H1 (cell line): ENCODE results near the gene FFAR2. TPM values are rescaled to one million over a fixed set of nuclear protein-coding genes. Genes with fewer than 3 reads are reported as not detected.

ENCODE experiments used
- CTCF ChIA-PET: fragments of 300-600 bp; sonication (Branson Sonifier 250); formaldehyde crosslinking; loops from one replicate; lab custom pipeline; 2021; ENCODE audit not compliant: partially characterized antibody; lab: Charles Lee
- POLR2A ChIA-PET: fragments of 300-600 bp; sonication (Branson Sonifier 250); formaldehyde crosslinking; loops from one replicate; lab custom pipeline; 2021; ENCODE audit warnings: inconsistent platforms; ENCODE audit not compliant: partially characterized antibody; lab: Charles Lee
- DNase-seq, 2 experiments: peaks; one replicate each; pipeline versions ENCODE4 v3.0.0 to v3.0.0-alpha.2; 2010 to 2022; ENCODE audit warnings: low spot score in 2 of 2, low read depth in 1 of 2, mixed read lengths in 1 of 2
- FAIRE-seq: peaks from 2 replicates; lab custom pipeline; 2011; peaks lifted over from hg19 to GRCh38; lab: Jason Lieb, UNC
- H2AFZ ChIP-seq: 2 replicates; pipeline ENCODE4 v1.8.1; 2012; ENCODE audit warnings: low read length, inconsistent platforms
- H2AK5ac ChIP-seq: 2 replicates; pipeline ENCODE4 v1.6.1; 2013; ENCODE audit warnings: low read depth, low read length
- H2BK120ac ChIP-seq: replicated peaks from 2 replicates; pipeline ENCODE3; 2013; ENCODE audit warnings: low read depth, low read length, inconsistent platforms
- H2BK12ac ChIP-seq: 2 replicates; pipeline ENCODE4 v1.6.1; 2013; ENCODE audit warnings: low read depth, low read length
- H2BK15ac ChIP-seq: 2 replicates; pipeline ENCODE4 v1.6.1; 2013; ENCODE audit warnings: low read length
- H2BK20ac ChIP-seq: 2 replicates; pipeline ENCODE4 v1.6.1; 2013; ENCODE audit warnings: low read length
- H2BK5ac ChIP-seq: 2 replicates; pipeline ENCODE4 v1.6.1; 2013; ENCODE audit warnings: low read depth, low read length
- H3K14ac ChIP-seq: 2 replicates; pipeline ENCODE4 v1.6.1; 2013; ENCODE audit warnings: inconsistent platforms; ENCODE audit not compliant: insufficient read length
- H3K18ac ChIP-seq: 2 replicates; pipeline ENCODE4 v1.6.1; 2013; ENCODE audit warnings: low read length; ENCODE audit errors: extremely low read depth
- H3K23ac ChIP-seq: 2 replicates; pipeline ENCODE4 v1.6.1; 2013; ENCODE audit warnings: inconsistent platforms; ENCODE audit not compliant: insufficient read length
- H3K23me2 ChIP-seq: 2 replicates; pipeline ENCODE4 v1.6.1; 2013; ENCODE audit warnings: low read depth, low read length
- H3K27ac ChIP-seq: 2 replicates; pipeline ENCODE4 v1.6.1; 2011; ENCODE audit warnings: low read depth, low read length, inconsistent platforms
- H3K27me3 ChIP-seq, 4 experiments: replicated peaks in 1 of 4; 1 replicate in 1 of 4; 2 replicates in 3 of 4; pipeline versions ENCODE4 v1.6.1 to v1.8.1; 2011 to 2013; ENCODE audit warnings: low read length in 3 of 4, mild to moderate bottlenecking in 3 of 4, inconsistent platforms in 2 of 4, mixed read lengths in 2 of 4, moderate library complexity in 1 of 4; ENCODE audit not compliant: control insufficient read depth in 3 of 4, insufficient read depth in 3 of 4; ENCODE audit errors: extremely low read depth in 1 of 4
- H3K36me3 ChIP-seq, 4 experiments: 2 replicates each; pipeline versions ENCODE4 v1.6.1 to v1.8.1; 2011 to 2013; ENCODE audit warnings: mild to moderate bottlenecking in 4 of 4, low read length in 3 of 4, moderate library complexity in 2 of 4, control low read depth in 1 of 4, inconsistent platforms in 1 of 4; ENCODE audit not compliant: insufficient read depth in 4 of 4, control insufficient read depth in 2 of 4
- H3K4ac ChIP-seq: replicated peaks from 2 replicates; pipeline ENCODE3; 2013; ENCODE audit warnings: low read length, low read depth, mixed read lengths, inconsistent platforms; ENCODE audit not compliant: insufficient read length
- H3K4me1 ChIP-seq, 4 experiments: replicated peaks in 1 of 4; 1 replicate in 1 of 4; 2 replicates in 3 of 4; pipeline versions ENCODE4 v1.6.1 to v1.8.1; 2011 to 2013; ENCODE audit warnings: low read length in 3 of 4, inconsistent platforms in 2 of 4, mixed read lengths in 1 of 4; ENCODE audit not compliant: insufficient read depth in 4 of 4, control insufficient read depth in 3 of 4
- H3K4me2 ChIP-seq, 2 experiments: 2 replicates each; pipeline versions ENCODE4 v1.6.1 to v1.8.1; 2011 to 2013; ENCODE audit warnings: low read depth in 2 of 2, low read length in 2 of 2, control low read depth in 1 of 2, inconsistent platforms in 1 of 2, mild to moderate bottlenecking in 1 of 2; ENCODE audit not compliant: insufficient read depth in 1 of 2
- H3K4me3 ChIP-seq, 4 experiments: fragments of 200-600, 300-600 bp in 1 of 4; sonication (generic), shearing (Covaris generic), sonication (Bioruptor Twin) in 1 of 4; 2 replicates each; pipeline versions ENCODE4 v1.5.1 to v1.8.1; 2011 to 2016; ENCODE audit warnings: low read length in 4 of 4, low read depth in 3 of 4, control low read depth in 2 of 4, inconsistent platforms in 2 of 4, mild to moderate bottlenecking in 2 of 4, mixed read lengths in 1 of 4, moderate library complexity in 1 of 4; ENCODE audit not compliant: insufficient read depth in 2 of 4; ENCODE audit errors: extremely low read depth in 1 of 4
- H3K56ac ChIP-seq: replicated peaks from 2 replicates; pipeline ENCODE3; 2013; ENCODE audit warnings: low read depth, mild to moderate bottlenecking, mixed read lengths, low read length, inconsistent platforms; ENCODE audit not compliant: insufficient read length
- H3K79me1 ChIP-seq: 2 replicates; pipeline ENCODE4 v1.6.1; 2013; ENCODE audit warnings: low read depth, low read length, control low read depth
- H3K79me2 ChIP-seq, 2 experiments: 2 replicates each; pipeline versions ENCODE4 v1.6.1 to v1.8.1; 2012 to 2013; ENCODE audit warnings: low read length in 2 of 2, mild to moderate bottlenecking in 2 of 2, inconsistent platforms in 1 of 2; ENCODE audit not compliant: insufficient read depth in 2 of 2, control insufficient read depth in 1 of 2
- H3K9ac ChIP-seq, 4 experiments: replicated peaks in 1 of 4; 1 replicate in 1 of 4; 2 replicates in 3 of 4; pipeline versions ENCODE4 v1.6.1 to v1.8.1; 2011 to 2013; ENCODE audit warnings: low read depth in 3 of 4, low read length in 3 of 4, control low read depth in 2 of 4, mild to moderate bottlenecking in 2 of 4, moderate library complexity in 2 of 4, inconsistent platforms in 1 of 4; ENCODE audit errors: extremely low read depth in 1 of 4
- H3K9me3 ChIP-seq, 2 experiments: 2 replicates each; pipeline versions ENCODE4 v1.6.1 to v1.8.1; 2012 to 2013; ENCODE audit warnings: mild to moderate bottlenecking in 2 of 2, moderate library complexity in 2 of 2, control low read depth in 1 of 2, inconsistent platforms in 1 of 2, low read depth in 1 of 2, low read length in 1 of 2, mixed read lengths in 1 of 2; ENCODE audit not compliant: insufficient read depth in 2 of 2
- H4K20me1 ChIP-seq, 2 experiments: replicated peaks in 1 of 2; 2 replicates each; pipeline versions ENCODE3 to v1.8.1; 2011 to 2013; ENCODE audit warnings: inconsistent platforms in 2 of 2, low read length in 2 of 2, mild to moderate bottlenecking in 1 of 2; ENCODE audit not compliant: insufficient read depth in 2 of 2, control insufficient read depth in 1 of 2
- H4K5ac ChIP-seq: 2 replicates; pipeline ENCODE4 v1.6.1; 2013; ENCODE audit warnings: low read length, low read depth, mixed read lengths, inconsistent platforms; ENCODE audit not compliant: insufficient read length
- H4K8ac ChIP-seq: 2 replicates; pipeline ENCODE4 v1.8.0; 2013; ENCODE audit warnings: mild to moderate bottlenecking, moderate library complexity, low read length, inconsistent platforms; ENCODE audit not compliant: insufficient read depth; ENCODE audit errors: extremely low read depth
- H4K91ac ChIP-seq: replicated peaks from 2 replicates; pipeline ENCODE3; 2013; ENCODE audit warnings: low read length, mixed read lengths, inconsistent platforms; ENCODE audit not compliant: insufficient read length
- ATF3 ChIP-seq: IDR thresholded peaks from 2 replicates; pipeline ENCODE4 v1.6.1; 2011; ENCODE audit warnings: low read depth, mild to moderate bottlenecking, low read length; ENCODE audit not compliant: insufficient read depth
- BACH1 ChIP-seq: IDR thresholded peaks from 2 replicates; pipeline ENCODE4 v1.6.1; 2012; ENCODE audit warnings: low read length, improper control_type of control experiment
- BRCA1 ChIP-seq: IDR thresholded peaks from 2 replicates; pipeline ENCODE4 v1.6.1; 2012; ENCODE audit warnings: low read depth, low read length, improper control_type of control experiment
- CBX8 ChIP-seq: fragments of 300-800, 300-1000 bp; sonication (generic); IDR thresholded peaks from 2 replicates; pipeline ENCODE4 v1.7.1; 2016; ENCODE audit warnings: low read depth, low read length, borderline replicate concordance
- CREB1 ChIP-seq: IDR thresholded peaks from 2 replicates; pipeline ENCODE4 v1.6.1; 2012; ENCODE audit warnings: inconsistent platforms
- POLR2A ChIP-seq, 2 experiments: IDR thresholded peaks; 1 replicate in 1 of 2; 2 replicates in 1 of 2; pipeline ENCODE4 v1.6.1; 2011; ENCODE audit warnings: low read depth in 2 of 2, low read length in 2 of 2, mild to moderate bottlenecking in 2 of 2; ENCODE audit errors: control extremely low read depth in 1 of 2
- SIRT6 ChIP-seq: IDR thresholded peaks from one replicate; pipeline ENCODE4 v1.7.1; 2012; ENCODE audit warnings: low read length, inconsistent platforms
- SIX5 ChIP-seq: IDR thresholded peaks from 2 replicates; pipeline ENCODE4 v1.6.1; 2011; ENCODE audit warnings: mild to moderate bottlenecking, low read depth, low read length
- SP4 ChIP-seq: IDR thresholded peaks from 2 replicates; pipeline ENCODE4 v1.6.1; 2012; ENCODE audit warnings: low read length, inconsistent platforms
- SRF ChIP-seq: IDR thresholded peaks from 2 replicates; pipeline ENCODE4 v1.6.1; 2011; ENCODE audit warnings: mild to moderate bottlenecking, low read depth, low read length, moderate library complexity
- TBP ChIP-seq: IDR thresholded peaks from 2 replicates; pipeline ENCODE4 v1.6.1; 2011; ENCODE audit warnings: low read depth, low read length, improper control_type of control experiment
- WGBS, 2 experiments: shearing (Covaris generic) in 1 of 2; methylation state at CpG; one replicate each; pipeline versions ENCODE4 v1.1.6 to v1.1.7; 2013 to 2015; ENCODE audit warnings: low lambda C conversion rate in 2 of 2, mixed read lengths in 2 of 2, inconsistent platforms in 1 of 2, low coverage in 1 of 2, missing lambda C conversion rate in 1 of 2; ENCODE audit not compliant: insufficient replicate concordance in 2 of 2, insufficient coverage in 1 of 2, insufficient read length in 1 of 2; ENCODE audit errors: extremely low coverage in 1 of 2, missing lambda C conversion rate in 1 of 2; 5-methylcytosine and 5-hydroxymethylcytosine counted together
- polyA plus RNA-seq, 7 experiments: library from polyadenylated mRNA; depleted of rRNA in 3 of 7; stranded (reverse) in 5 of 7; unstranded in 2 of 7; fragments of >200 nt in 5 of 7; fragments of 200-250 nt in 2 of 7; gene quantifications; 1 replicate in 5 of 7; 2 replicates in 1 of 7; 4 replicates in 1 of 7; pipeline versions ENCODE4 v1.2.1 to v1.2.3, GENCODE V29; 2011 to 2013; ENCODE audit warnings: missing spikeins in 2 of 7, mixed read lengths in 2 of 7
- total RNA-seq: library from RNA; stranded (reverse); fragmentation: NEBNext Ultra II Directional; extraction: Animal tissue kit (Norgen Biotek cat#: 25700); gene quantifications from 2 replicates; pipeline ENCODE4 v1.2.1, GENCODE V29; 2021

The FFAR2 gene
- total and polyA plus RNA-seq, 2 of the 8 experiments (the other 6 are each of a cell fraction or from before 2014, with no cell fraction given), result not detected

- no peak overlapping the region for H3K23ac ChIP-seq
- no peak overlapping the region for H2BK15ac ChIP-seq
- FAIRE-seq (no peak), DNase-seq (no peak)
- no peak for TF ChIP-seq POLR2A (IDR thresholded peaks at IDR 0.05; ENCODE audit: control extremely low read depth in 1 of 2, low read depth in 2 of 2, low read length in 2 of 2)
- no peak for TF ChIP-seq SIRT6
- no peak for TF ChIP-seq ATF3
- no peak for TF ChIP-seq SRF
- TF ChIP-seq SIX5, result no peak
- TF ChIP-seq TBP, result no peak
- TF ChIP-seq CREB1, result no peak
- no peak for TF ChIP-seq CBX8
- no peak for TF ChIP-seq SP4
- TF ChIP-seq BRCA1, result no peak
- no peak for TF ChIP-seq BACH1
- H2AFZ ChIP-seq, result no peak overlapping the region
- no peak overlapping the region for H2BK12ac ChIP-seq
- no peak overlapping the region for H2AK5ac ChIP-seq
- 88% methylated on average over 3 of the region's 3 CpGs; no CpG with 5 or more reads in 1 of the 2 experiments for WGBS, 2 experiments
- H3K18ac ChIP-seq, result no peak overlapping the region
- H2BK20ac ChIP-seq, result no peak overlapping the region
- no peaks in the 10 kb centered on the region for H3K9me3 ChIP-seq
- H3K27me3 ChIP-seq, result no peaks in the 10 kb centered on the region; a peak in 1 of 7 replicates
- H2BK5ac ChIP-seq, result no peak overlapping the region
- no peaks in the 10 kb centered on the region; the same call in 1 of the 2 replicates for H3K79me1 ChIP-seq
- no peak overlapping the region for H3K9ac ChIP-seq
- ChIA-PET CTCF (interaction anchor here (0.6 to 3.7 kb wide), 13 partner anchors 9 to 167 kb away, joined by 3 to 24 read pairs (median 6); partner anchors contain the start of gene FFAR3), POLR2A (interaction anchor here (1.5 to 4.3 kb wide), 4 partner anchors 9 to 24 kb away, joined by 6 to 27 read pairs (median 7); no protein-coding TSS in a partner anchor)
- H3K4me1 ChIP-seq, result no peaks in the 10 kb centered on the region
- H2BK120ac ChIP-seq, result no peak overlapping the region
- H3K56ac ChIP-seq, result no peak overlapping the region
- H3K4ac ChIP-seq, result no peak overlapping the region
- no peak overlapping the region for H4K91ac ChIP-seq
- H4K5ac ChIP-seq, result no peak overlapping the region
- H3K23me2 ChIP-seq, result no peaks in the 10 kb centered on the region; the same call in 1 of the 2 replicates
- H4K20me1 ChIP-seq, result no peaks in the 10 kb centered on the region
- H3K4me3 ChIP-seq, result no peak overlapping the region
- H3K4me2 ChIP-seq, result no peak overlapping the region
- H4K8ac ChIP-seq, result no peak overlapping the region
- no peaks in the 10 kb centered on the region for H3K79me2 ChIP-seq
- no peak overlapping the region for H3K14ac ChIP-seq
- H3K36me3 ChIP-seq, result no peaks in the 10 kb centered on the region
- no peak overlapping the region for H3K27ac ChIP-seq
These were observed 38.2 kb downstream of the FFAR2 start for GRCh38 chr19:35486268-35486708.
